Measurements from ENCODE around the gene ADGRG3. TPM values are rescaled to one million over a fixed set of nuclear protein-coding genes. Genes with fewer than 3 reads are reported as not detected.

Gene ADGRG3
- total RNA-seq, 1 donor from 2014 or later: 0.36 TPM

- no peak for DNase-seq
- intact Hi-C loops (cut with micrococcal nuclease): no loop called here
- Histone ChIP-seq H3K27me3 (ENCODE audit: low read depth) (no peaks in the 10 kb centered on the region), H3K27ac (replicated peaks) (no peak overlapping the region), H3K4me3 (no peak overlapping the region), H3K4me1 (no peaks in the 10 kb centered on the region), H3K36me3 (no peaks in the 10 kb centered on the region), H3K9me3 (replicated peaks) (no peaks in the 10 kb centered on the region)
- no peak for TF ChIP-seq CTCF (IDR thresholded peaks at IDR 0.05; ENCODE audit: borderline replicate concordance)
These were observed 35.4 kb downstream of the ADGRG3 start for GRCh38 chr16:57703416-57704010.

DNA sequence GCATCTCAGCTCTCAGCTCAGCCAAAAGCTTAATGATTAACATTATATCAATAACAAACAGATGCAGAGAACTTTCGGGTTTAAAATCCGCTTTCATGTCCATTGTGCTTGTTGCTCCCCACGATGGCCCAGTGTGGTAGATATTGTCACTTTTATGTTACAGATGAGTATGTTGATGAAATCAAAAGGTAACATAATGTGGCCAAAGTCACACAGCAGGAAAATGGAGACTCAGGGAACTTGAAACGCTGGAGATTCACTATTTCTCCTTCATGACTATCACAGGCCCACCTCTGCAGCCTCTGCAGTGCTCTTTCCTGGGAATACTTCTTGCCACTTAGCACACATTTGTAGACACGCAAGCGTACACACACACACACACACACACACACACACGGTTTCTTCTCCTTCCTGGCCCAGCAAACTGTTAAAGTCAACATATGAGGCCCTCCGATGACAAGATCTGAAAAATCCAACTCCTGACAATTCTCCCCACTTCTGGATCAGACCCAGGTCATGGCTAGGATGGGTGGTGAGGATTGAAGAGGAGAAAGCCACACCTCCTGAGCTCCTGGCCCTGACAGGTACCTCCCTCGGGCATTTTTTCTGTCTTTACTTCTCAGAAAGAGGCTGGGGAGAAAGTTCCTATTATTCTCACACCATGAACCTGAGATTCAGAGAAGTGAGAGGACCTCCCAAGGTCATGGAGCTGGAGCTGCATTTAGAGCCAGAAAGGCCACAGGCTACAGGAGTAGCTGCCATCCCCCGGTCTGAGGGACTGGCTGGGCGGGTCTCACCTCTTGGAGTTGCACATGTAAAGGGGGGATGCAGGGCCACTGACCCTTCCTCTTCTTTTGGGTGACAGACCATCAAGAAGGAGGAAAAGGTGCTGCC is 36.2 kb downstream of the ADGRG3 start:
- H3K4me3 ChIP-seq: no peak overlapping the region
- H3K9me3 ChIP-seq (replicated peaks): no peaks in the 10 kb centered on the region
- no peak overlapping the region for H3K27ac ChIP-seq (replicated peaks)
- H3K36me3 ChIP-seq: no peaks in the 10 kb centered on the region
- no peaks in the 10 kb centered on the region for H3K27me3 ChIP-seq (ENCODE audit: low read depth)
- no peak for TF ChIP-seq CTCF (IDR thresholded peaks at IDR 0.05; ENCODE audit: borderline replicate concordance)
- H3K4me1 ChIP-seq: no peaks in the 10 kb centered on the region
- DNase-seq: no peak
- intact Hi-C loops (cut with micrococcal nuclease): no loop called here

GRCh38 chr16:57704905-57705852 is 37.1 kb downstream of the ADGRG3 start:
- H3K36me3 ChIP-seq: no peaks in the 10 kb centered on the region
- intact Hi-C loops (cut with micrococcal nuclease): no loop called here
- H3K27ac ChIP-seq (replicated peaks): no peak overlapping the region
- H3K4me3 ChIP-seq: no peak overlapping the region
- TF ChIP-seq CTCF (IDR thresholded peaks at IDR 0.05; ENCODE audit: borderline replicate concordance): no peak
- no peaks in the 10 kb centered on the region for H3K4me1 ChIP-seq
- no peak for DNase-seq
- H3K27me3 ChIP-seq (ENCODE audit: low read depth): no peaks in the 10 kb centered on the region
- no peaks in the 10 kb centered on the region for H3K9me3 ChIP-seq (replicated peaks)

GRCh38 chr16:57706717-57707116 is 38.6 kb downstream of the ADGRG3 start:
- no peak for DNase-seq
- H3K36me3 ChIP-seq: no peaks in the 10 kb centered on the region
- no peaks in the 10 kb centered on the region for H3K4me1 ChIP-seq
- no peak for TF ChIP-seq CTCF (IDR thresholded peaks at IDR 0.05; ENCODE audit: borderline replicate concordance)
- no peak overlapping the region for H3K4me3 ChIP-seq
- H3K27me3 ChIP-seq (ENCODE audit: low read depth): no peaks in the 10 kb centered on the region
- no peak overlapping the region for H3K27ac ChIP-seq (replicated peaks)
- intact Hi-C loops (cut with micrococcal nuclease): no loop called here
- no peaks in the 10 kb centered on the region for H3K9me3 ChIP-seq (replicated peaks)

DNA sequence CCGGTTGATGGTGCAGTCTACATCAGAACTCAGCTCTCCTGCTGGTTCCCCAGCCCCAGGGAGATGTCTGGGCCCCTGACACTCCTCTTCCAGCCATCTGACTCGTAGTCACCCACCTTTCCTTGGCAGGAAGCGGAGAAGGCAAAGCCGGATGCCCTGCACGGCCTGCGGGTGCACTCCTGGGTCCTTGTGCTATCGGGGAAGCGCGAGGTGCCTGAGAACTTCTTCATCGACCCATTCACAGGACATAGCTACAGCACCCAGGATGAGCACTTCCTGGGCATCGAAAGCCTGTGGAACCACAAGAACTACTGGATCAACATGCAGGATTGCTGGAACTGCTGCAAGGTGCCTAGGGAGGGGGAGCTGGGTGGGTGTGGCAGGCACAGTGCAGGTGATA is 39.2 kb downstream of the ADGRG3 start:
- Histone ChIP-seq H3K4me1 (no peaks in the 10 kb centered on the region), H3K27ac (replicated peaks) (no peak overlapping the region), H3K9me3 (replicated peaks) (no peaks in the 10 kb centered on the region), H3K4me3 (no peak overlapping the region), H3K36me3 (no peaks in the 10 kb centered on the region), H3K27me3 (ENCODE audit: low read depth) (no peaks in the 10 kb centered on the region)
- DNase-seq: no peak
- intact Hi-C loops (cut with micrococcal nuclease): no loop called here
- TF ChIP-seq CTCF (IDR thresholded peaks at IDR 0.05; ENCODE audit: borderline replicate concordance): no peak

Measured in left ventricle myocardium inferior (tissue), 1 donor.